ENCODE results near the gene TMEM18.

Gene TMEM18

DNA sequence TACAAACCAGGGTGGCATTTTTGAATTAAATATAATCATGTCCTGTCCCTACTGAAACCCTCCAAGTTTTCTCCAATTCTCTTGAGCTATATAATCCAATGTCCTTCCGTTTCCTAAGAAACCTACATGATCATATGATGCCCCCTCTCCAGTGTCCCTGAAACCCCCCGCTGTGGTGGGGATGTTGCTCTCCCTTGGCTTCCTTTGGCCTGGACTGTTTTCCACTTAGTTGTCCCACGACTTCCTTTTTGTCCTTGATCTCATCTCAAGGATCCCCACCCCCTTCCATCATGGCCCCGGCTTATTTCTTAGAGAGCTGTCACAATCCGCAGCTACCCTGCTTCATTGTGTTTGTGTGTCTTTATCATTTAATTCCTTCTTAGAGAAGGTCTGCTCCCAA, 43.8 kb downstream of the TMEM18 start:
- DNase-seq, result no peak

DNA sequence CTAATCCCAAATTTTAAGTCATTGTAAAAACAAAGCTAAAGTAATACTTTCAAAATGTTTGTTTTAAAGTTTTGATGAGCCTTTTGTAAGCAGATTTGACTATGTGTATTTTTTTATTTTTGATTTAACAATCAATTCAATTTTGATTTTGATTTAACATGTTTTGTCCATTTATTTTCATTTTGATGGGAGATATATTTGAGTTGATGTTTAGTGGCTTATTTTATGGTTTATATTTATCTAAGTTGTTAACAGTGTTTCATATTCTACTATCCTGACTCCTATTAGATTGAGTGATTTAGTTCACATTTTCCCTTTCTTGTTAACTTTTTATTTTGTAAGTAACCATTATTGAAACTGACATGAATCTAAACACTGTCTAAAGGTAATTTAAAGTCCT, 44.7 kb downstream of the TMEM18 start:
- DNase-seq, result no peak

DNA sequence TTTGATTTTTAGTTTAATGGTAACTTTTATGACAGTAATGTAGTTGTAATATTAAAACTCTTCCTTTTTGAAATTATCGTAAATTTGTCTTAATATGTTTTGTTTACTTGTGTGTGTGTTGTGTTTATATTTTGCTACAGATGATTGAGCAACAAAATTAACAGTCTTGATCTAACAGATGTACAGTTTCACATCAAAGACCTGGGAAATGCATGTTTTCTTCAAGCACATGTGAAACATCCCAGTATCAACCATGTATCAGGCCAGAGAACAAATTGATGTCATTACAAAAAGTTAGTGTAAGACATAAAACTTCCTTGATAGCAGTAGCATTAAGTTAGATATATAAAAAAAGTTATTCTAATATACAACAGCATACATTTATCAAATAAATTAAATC, 45.5 kb downstream of the TMEM18 start:
- DNase-seq, result no peak

DNA sequence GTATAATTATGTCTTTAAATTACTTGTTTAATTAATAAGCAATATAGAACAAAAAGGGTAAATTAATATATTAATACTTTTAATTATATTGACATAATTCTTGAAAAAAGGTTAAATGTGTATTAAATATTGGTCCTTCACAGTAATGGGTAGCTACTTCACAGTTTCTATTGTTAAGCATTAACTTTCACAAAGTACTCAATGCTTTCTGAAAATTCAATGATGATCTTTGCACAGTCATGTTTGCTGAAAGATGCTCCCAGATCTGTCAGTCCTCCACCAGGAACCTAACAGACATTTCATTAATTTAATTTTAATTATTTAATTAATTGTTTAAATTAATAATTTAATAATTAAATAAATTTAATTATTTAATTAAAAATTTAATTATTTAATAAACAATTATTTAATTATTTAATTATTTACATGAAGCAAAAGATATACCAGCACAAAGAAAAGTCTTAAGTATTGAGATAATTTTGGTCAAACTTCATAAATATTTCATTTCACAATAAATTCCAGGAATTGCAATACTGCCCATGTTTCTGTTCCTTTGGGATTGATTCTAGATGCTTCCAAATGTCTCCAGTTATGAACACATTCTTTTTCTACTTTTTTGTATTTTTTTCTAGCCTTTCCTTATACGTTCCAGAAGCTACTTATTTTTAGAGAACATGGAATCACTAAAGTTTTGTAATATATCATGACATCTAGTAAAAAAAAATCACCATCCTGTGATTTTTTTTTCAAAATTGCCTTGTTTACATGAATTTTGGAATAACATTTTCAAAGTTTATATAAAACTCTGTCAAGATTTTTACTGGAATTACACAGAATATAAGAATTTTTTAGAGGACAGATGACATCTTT, 46.5 kb downstream of the TMEM18 start:
- no peak for DNase-seq

DNA sequence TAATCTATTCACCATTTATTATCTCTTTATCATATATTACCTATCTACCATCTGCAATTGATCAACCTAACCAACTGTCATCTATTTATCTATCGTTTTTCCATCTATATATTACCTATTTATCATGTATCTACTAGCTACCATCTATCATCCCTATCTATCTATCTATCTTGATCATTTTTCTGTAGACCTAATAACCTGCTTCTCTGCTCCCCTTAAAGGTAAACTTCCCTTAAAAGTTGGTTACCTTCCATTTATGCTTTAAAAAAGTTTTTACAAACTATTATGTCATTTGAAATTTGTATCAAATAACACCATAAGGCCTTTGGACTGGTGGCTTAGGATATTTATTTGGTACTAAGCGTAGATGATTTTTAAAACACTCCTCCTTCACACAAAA, 47.2 kb downstream of the TMEM18 start:
- no peak for DNase-seq

DNA sequence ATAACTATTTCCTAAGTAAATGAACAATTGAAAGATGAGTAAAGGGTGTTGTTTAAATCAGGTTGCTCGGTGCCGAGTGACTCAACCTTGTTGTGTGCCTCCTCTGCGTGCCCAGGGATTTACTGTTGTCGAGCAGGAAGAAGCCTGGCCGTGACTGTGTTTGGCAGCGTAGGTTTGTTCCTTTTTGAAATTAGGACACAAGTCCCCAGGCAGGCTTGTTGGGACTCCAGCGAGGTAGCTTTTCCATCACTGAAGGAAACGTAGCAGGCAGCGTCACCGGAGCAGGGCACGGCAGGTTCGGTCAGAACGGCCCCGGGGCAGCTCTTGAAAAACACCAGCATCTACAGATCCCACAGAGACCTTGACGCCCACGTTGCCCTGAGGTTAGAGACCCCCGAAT, 48.6 kb downstream of the TMEM18 start:
- no peak for DNase-seq

DNA sequence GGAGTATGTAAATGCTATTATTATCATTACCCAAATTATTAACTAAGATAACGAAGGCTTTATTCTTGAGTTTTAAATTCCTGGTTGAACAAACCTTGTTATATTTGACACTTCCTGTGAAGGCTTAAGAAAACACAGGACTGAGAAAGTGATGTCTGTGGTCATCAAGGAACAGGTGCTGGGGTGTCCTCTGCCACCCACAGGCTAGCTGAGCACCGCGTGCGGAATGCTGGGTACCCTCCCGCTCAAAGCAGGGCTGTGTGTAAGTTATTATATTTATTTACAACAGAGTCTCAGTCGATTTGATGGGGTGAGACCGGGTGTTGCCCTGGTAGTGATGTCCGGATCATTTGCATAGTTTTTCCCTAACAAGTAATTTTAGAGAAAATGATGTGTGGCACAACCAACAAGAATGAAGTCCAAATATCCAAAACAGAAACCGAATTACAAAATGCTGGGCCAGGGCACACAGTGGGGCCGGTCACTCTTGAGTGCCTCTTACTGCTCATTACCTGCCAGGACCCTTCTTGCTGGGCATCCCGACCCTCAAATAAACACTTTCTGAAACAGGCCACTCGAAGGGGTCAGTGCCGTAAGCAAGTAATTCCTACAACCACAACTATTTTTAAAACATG, 49.2 kb downstream of the TMEM18 start:
- DNase-seq, result no peak

DNA sequence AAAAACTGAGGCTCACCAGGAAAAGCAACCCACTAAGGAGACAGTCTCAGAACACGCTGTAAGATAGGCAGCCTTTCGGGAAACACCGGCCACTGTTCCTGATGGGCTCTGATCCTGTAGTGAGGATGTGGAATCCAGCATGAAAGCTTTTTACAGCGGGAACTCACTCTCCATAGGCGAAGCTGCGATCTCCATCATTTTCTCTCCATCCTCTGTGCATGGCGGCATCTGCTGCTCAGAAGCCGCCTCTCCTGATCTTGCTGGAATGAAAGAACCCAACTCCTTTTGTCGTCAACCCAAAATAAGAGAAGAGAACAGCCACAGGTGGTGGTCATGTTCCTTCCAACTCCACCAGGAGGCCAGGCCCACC, 49.9 kb downstream of the TMEM18 start:
- no peak for DNase-seq

DNA sequence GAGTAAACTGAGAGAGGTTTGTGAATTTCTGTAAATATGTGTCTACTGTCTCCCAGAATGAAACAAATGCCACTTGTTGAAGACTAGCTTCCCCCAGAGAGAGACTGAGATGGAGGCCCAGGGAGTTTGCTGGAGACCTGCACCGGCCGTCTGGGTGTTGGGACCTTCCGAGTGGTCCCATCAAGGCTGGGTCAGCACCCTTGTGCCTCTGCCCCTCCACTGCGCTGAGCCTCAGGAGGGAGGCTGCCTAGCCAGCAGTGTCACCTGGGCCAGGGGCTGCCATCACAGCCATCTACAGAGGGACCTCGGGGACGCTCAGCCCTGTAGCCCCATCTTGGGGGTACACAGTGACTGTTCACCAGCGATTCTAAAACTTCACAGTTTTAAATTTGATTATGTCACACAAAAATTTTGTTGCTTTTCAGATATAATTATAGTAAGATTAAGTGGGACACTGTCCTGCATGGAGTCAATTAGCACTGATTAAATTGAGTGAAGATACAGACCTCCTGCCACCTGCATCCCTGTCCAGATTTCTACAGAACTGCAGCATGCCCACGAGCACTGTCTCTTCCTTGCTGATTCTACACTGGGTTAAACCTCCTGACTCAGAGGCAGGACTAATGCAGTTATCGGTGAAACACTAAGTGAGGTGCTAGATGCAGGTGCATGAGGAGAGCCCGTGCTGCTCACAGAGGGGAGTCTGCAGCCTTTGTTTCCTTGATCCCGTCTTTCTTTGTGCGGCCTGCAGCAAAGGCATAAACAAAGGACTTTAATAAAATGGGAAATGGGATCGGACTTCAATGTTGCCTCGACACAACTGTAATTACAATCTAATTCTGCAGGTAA, 50.5 kb downstream of the TMEM18 start:
- DNase-seq, result no peak

DNA sequence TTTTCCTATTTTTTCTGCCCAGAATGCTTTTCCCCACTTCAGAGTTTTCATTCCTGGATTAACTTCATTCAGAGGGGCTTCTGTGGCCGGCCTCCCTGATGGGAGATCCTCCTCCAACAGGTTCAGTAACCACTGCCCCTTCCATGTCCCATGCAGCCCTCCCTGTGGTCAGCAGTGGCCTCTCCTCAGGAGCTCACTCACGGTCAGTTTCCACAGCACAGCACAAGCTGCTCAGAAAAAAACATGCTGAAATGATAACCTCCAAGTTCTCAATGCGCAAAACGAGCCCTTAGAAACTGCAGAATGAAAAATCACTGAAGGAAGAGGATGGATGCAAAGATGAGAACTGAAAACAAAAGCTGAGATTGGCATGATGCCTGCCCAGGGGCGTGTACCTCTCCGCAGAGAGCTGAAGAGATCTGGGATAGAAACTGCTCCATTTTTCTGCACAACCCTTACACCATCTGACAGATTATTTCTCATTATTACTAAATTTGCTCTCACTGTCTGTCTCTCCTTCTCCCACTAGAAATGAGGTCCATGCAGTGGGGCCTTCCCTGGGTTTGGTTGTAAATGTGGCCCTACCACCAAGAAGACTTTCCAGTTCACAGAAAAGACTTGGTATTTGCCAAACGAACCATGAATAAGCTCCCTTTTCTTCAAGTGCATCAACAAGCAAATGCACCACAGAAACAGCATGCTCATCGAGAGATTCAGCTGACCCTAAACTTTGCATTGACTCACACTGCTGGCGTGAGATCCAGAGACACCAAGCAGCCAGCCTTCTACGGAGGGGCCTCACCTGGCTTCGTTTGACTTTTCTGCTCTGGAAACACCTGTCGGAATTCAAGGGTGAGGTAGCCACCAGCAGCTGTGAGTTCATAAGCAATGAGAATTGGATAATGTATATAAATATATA, 51.5 kb downstream of the TMEM18 start:
- no peak for DNase-seq

DNA sequence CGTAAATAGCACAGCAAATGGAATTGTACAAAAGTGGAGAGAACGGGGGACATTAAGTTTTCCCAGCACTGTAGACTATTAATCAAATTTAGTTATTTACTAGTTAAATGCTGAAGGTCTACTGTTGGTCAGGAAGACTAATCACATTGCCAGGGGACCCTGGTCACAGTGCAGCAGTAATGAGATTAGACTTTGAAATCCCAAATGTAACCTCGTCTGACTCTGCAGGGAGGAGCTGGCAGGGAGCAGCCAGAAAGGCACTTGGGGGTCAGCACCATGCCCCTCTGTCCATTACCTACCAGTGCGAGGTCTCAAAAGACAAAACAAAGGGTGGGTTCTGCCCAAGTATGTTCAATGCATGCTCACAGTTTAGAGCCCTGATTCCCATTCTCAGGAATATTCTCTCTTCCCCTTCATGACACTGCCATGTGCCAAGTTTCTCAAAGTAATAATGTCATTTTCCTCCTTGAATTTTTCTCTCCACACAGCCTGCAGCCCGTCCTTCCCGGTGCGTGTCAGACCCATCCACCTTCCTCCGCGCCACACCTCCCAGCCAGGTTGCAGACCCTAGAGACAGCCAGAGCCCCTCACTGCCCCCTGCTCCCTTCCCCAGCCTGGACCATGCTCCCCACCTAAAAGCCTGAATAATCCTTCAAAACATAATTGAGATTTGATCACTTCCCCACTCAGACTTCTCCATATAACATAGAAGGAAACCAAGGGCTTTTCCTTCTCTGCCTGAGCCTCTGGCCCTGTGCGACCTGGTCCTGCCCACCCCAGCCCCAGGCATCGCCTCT, 52.5 kb downstream of the TMEM18 start:
- DNase-seq, result no peak

DNA sequence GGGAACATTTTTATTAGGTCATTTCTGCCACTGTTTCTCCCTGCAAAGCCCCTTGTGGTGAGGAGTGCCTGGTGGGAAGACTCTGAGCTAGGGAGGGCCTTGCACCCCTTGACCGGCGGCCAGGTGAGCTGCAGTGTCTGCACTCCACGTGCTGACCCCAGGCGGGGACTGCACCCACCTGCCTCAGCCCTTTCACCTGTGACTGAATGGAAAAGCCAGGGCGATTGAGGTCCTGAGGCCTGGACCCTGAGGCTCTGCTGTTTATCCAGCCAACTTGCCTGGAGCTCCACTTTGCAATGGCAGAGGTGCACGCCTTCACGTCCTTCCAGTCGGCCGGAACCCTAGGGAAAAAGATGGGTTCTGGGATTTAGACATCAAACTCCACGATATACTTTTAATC, 53.1 kb downstream of the TMEM18 start:
- DNase-seq, result no peak

DNA sequence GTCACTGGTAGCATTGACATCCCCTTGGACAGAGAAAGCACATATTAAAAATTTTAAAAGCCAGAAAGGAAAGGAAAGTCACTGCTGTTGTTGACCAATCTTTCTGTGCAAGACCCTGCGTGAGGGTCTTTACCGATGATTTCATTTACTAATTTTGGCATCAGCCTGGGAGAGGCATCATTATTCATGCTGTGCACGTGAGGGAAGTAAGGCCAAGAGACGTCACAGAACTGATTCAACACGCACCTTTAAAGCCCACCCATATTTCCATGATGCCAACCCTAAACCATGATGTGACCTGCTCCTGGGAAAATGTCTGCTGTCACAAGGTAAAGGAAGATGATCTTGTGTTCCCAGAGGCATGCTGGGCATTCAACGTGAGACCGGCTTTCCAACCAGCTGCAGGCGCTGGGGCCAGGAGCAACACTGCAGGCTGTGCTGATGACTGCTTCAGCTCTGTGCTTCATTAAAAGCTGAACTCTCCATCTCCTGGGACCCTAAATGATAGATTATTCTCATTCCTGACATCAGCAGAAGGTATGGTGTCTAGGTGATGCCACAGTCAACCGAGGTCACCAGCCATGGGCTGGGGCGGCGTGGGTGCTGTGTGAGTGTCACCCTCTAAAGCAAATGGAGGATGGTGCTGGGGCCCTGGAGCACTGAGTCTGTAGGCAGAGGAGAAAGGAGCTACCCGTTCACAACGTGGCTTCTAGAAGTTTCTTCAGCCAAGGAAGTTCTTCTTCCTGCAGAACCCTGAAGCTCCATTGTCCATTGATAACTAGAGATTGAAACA, 53.9 kb downstream of the TMEM18 start:
- no peak for DNase-seq

DNA sequence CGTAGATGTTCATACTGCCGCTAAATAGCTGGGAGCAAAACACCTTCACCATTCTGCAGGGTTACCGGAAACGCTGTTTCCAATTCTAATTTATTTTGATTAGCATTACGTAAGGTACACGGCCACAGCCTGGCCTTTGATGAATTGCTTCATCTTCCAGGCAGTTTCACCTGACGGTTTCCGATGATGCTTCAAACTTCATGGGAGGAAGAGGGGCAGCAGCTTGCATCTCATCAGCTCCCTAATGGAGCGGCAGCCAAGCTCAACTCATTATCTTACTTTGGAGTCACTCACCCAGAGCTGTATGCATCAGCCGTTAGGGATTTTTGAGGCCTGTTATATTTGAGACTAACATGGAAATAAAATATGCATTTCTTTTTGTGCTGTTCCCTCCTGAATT, 54.8 kb downstream of the TMEM18 start:
- DNase-seq, result no peak

DNA sequence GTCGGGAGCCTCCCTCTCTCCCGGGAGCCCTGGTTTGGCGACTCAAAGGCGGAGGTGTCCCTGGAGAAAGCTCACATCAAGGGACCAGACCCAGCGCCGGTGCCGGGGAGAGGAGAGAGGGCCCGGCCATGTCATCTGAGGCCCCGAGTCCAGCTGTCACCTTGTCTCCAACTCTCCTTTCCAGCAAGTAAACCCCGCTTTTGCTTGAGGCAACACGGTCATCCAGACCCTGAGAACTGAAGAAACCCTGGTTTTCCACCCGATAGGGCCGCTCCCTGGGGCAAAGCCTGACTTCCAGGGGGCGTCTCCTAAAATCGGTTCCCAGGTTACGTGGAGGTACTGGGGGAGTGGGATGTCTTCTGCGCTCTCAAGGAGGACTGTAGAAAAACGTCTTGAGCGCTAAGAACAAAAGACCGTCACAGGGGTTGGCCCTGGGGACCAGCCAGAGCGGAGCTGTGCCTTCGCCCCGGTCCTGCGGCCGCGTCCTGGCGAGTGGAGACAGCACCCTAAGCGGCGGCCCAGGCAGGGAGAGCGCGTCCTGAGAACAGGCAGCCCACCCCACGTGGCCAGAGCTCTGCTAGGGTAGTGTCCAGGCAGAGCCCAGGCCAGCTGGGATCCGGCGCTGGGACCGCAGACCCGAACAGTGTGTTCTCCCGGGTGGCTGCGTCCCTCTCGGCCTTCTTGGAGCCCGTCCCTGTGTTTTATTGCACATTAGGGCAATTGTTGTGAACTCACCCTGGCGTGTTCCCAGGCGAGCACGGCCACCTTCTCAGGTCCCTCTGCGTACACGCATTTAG, 55.7 kb downstream of the TMEM18 start:
- DNase-seq, result no peak

DNA sequence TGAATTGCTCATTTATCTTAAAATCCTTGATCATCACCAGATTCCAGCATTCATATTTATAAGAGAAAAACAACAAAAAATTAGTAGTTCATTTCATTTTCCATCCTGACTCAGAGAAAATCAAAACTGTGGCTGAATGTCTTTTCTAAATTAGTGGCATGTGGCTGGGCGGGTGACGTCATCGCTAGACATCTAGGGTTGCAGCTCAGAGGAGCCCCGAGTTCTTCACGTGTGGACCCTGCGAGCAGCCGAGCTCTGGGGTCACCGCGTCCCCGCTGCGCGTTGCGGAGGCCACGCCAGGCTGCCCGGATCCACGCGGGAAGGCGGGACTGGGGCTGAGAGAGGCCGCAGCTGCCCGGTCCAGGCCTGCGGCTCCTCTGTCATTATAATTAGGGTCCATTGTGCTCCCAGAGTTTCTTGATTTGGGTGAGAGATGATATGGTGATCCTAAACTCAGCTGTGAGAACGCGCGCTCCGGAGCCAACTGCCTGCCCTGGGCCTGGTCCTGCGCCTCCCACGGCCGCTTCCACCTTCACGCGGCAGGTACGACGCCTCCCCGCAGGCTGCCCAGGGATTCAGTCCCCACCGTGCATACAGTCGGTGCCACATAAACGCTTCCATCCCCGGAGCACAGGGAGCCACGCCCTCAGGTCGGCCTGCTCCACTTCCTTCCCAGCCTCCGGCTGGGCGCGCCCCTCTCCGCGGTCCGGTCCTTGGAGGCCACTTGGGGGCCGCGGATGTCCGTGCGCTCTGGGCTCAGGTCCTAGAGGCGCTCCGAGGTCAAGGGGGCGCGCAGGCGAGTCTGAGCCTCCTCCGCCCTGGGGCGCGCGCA, 56.5 kb downstream of the TMEM18 start:
- no peak for DNase-seq

DNA sequence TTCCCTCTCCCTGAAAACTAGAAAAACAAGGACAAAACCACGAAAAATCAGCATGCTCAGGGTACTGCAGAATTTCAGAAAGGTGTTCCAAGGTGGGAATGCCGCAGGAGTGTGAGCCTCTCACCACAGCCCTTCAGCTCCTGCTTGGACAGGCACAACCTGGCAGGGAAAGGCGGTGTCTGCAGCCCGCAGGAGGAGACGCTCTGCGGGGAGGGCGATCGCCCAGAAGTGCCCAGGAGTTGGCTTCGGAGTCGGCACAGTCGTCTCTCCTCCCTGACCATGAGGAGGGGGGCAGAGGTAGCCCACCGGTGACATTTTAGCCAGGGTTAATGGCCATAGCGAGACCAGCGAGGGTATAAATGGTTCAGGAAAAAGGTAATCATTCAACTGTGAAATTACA, 57.2 kb downstream of the TMEM18 start:
- DNase-seq, result no peak

DNA sequence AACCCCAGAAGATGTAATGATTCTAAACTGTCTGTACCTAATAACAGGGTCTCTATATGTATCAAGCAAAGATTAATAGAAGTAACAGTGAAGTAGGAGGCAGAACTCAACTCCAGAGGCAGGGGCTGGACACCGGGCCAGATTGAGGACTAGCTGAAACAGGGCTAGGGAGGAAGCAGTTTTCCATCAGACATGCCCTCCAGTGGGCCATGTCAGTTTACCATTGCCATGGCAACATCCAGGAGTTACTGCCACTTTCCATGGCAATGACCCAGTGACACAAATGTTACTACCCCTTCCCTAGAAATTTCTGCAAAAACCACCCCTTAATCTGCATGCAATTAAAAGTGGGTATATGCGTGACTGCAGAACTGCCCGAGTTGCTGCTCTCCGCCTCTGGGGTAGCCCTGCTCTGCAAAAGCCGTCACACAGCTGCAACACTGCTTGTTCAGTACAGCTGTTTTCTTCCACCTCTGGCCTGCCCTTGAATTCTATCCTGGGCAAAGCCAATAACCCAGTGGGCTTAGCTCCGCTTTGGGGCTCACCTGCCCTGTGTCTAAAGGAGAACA, 58.7 kb downstream of the TMEM18 start:
- no peak for DNase-seq

DNA sequence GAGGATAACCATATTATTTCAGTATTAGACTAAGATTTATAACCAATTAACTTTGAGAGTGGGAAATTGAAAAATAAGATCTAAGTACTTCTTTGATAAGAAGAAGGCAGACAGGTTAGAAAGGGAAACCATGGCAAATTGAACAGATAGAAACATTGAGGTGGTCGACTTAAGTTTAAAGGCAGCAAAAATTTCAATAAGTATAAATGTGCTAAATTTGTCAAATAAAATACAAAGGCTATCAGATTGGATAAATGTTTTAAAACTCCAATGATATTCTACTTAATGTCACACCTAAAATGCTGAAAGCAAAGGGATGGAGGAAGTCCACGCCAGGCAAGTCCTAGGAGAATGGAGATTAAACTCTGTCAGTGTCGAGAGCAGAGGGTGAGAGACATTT, 59.2 kb downstream of the TMEM18 start:
- no peak for DNase-seq
